ENCODE measurements around the gene CA5A. TPM values are rescaled to one million over a fixed set of nuclear protein-coding genes. Genes with fewer than 3 reads are reported as not detected.
A peak's percentile ranks its signal among the peaks of the same experiment; 100 is the strongest.
"Not testable (repeated sequence)": the region's sequence is repeated elsewhere in the genome, so short reads cannot be mapped to it uniquely, and the experiment has no call there.

CA5A gene
- total and polyA plus RNA-seq, 9 donors = 0.02 to 0.05 TPM; not detected in 7

DNA sequence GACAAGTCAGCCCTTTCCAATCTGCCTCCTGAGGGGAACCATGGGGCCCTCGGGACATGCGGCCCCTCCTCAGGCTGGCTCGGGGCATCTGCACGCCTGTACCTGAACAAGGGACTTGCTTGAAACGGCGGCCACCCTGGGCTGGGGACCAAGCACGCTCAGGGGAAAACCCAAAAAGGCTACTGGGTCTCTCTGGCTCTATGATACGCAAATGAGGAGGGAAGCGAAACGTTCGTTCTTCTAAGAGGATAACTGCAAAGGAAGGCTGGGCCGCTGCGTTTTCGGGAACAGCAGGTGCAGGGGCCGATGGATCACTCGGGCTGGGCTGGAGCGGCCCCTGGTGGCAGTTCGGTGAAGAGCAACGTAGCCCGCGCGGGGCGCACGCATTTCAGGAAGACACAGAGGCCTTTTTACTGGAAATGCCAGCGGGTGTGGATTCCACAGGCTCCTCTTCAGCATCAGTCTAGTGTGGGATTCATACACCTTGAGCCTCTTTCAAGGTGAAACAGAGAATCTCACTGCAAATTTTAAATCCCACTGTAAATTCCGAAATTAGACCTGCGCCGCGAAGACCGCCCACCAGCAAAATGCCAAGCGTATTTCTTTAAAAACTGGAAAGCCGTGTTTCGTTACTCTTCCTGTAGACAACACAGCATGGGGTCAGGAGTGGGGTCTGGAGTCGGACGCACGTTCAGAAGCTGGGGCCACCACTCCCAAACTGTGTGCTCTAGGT lies 27.0 kb downstream of the CA5A start:
- H3K27me3 ChIP-seq; H3K9me3 ChIP-seq; H3K4me3 ChIP-seq; H3K4me1 ChIP-seq (ENCODE audit: insufficient read depth); H3K27ac ChIP-seq; H3K36me3 ChIP-seq: not testable (repeated sequence)
- TF ChIP-seq, protein P1, sequence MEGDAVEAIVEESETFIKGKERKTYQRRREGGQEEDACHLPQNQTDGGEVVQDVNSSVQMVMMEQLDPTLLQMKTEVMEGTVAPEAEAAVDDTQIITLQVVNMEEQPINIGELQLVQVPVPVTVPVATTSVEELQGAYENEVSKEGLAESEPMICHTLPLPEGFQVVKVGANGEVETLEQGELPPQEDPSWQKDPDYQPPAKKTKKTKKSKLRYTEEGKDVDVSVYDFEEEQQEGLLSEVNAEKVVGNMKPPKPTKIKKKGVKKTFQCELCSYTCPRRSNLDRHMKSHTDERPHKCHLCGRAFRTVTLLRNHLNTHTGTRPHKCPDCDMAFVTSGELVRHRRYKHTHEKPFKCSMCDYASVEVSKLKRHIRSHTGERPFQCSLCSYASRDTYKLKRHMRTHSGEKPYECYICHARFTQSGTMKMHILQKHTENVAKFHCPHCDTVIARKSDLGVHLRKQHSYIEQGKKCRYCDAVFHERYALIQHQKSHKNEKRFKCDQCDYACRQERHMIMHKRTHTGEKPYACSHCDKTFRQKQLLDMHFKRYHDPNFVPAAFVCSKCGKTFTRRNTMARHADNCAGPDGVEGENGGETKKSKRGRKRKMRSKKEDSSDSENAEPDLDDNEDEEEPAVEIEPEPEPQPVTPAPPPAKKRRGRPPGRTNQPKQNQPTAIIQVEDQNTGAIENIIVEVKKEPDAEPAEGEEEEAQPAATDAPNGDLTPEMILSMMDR (IDR thresholded peaks at IDR 0.05) = peak; percentile 64 to 77 (median 66)
- intact Hi-C loops (cut with DNase I) = loop anchor here in 1 of 4 donors (5.0 kb wide), 1 partner anchor 57 kb away; no protein-coding TSS in a partner anchor
- 26 to 31% (median 30%) methylated on average over 35 to 36 of the region's 36 CpGs for WGBS, 3 donors
- peak; percentile 57 to 84 (median 71) for DNase-seq

DNA sequence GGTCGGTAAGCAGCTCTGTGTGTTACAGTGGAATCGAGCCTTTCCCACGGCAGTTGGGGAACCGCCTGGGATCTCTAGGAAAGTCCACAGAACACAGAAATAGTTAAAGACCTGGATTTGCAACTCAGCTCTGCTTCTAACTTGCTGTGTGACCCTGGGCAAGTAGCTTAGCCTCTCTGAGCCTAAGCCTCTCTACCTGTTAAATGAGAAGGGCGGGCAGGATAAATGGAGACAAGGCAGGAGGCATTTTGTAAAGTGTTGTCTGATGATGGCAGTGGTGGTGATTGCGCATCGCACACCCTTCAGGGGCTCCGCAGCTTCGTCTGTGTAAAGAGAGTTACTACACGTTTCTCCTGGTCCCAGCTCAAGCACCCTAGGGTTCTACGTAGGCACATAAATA lies 28.2 kb downstream of the CA5A start:
- not testable (repeated sequence) for H3K4me3 ChIP-seq; H3K4me1 ChIP-seq (ENCODE audit: insufficient read depth); H3K27ac ChIP-seq; H3K27me3 ChIP-seq; DNase-seq; H3K36me3 ChIP-seq; H3K9me3 ChIP-seq
- 85 to 88% (median 88%) methylated on average over 11 of the region's 11 CpGs for WGBS, 3 donors
- intact Hi-C loops (cut with DNase I) = loop anchor here in 1 of 4 donors (5.0 kb wide), 1 partner anchor 56 kb away; no protein-coding TSS in a partner anchor

DNA sequence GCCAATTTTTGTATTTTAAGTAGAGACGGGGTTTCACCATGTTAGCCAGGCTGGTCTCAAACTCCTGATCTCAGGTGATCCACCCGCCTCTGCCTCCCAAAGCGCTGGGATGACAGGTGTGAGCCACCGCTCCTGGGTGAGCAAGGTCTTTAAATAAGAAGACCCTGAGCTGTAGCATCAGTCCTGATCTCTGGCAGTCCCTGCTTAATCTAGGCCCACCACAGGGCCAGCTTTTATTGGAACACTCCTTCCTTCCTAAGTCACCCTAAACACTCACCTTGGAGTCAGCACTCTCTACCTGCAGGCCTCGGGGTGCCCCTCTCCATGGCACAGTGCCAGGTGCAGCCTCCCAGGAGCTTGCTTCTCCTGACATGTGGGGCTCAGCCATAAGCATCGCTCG lies 30.8 kb downstream of the CA5A start:
- intact Hi-C loops (cut with DNase I) = loop anchor here in 1 of 4 donors (5.0 kb wide), 1 partner anchor 53 kb away; no protein-coding TSS in a partner anchor
- WGBS, 3 donors = 88 to 93% (median 90%) methylated on average over 7 of the region's 7 CpGs
- H3K27me3 ChIP-seq; H3K36me3 ChIP-seq; H3K27ac ChIP-seq; H3K9me3 ChIP-seq; H3K4me1 ChIP-seq (ENCODE audit: insufficient read depth); H3K4me3 ChIP-seq; DNase-seq: not testable (repeated sequence)

DNA sequence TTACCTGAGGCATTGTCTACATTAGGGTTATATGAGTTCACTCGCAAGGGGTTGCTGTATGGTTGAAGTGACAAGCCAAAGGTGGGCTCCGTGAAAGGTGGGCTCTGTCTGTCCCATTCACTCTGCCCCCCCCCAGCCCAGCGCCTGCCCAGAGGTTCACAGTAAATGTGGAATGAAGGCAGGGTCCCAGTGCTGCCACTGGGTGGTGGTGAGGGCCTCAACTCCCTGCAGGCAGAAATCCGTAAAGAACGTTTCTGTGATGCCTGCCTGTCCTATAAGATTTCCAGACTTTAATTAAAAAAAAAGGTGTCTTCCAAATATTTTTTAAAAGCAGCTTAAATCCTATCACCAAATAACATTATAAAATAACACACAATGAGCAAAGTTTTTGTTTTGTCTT lies 31.4 kb downstream of the CA5A start:
- not testable (repeated sequence) for H3K4me3 ChIP-seq; DNase-seq; H3K4me1 ChIP-seq (ENCODE audit: insufficient read depth); H3K27me3 ChIP-seq; H3K27ac ChIP-seq; H3K36me3 ChIP-seq; H3K9me3 ChIP-seq
- intact Hi-C loops (cut with DNase I) = loop anchor here in 1 of 4 donors (5.0 kb wide), 2 partner anchors 53 to 1577 kb away; no protein-coding TSS in a partner anchor
- WGBS, 3 donors = 78 to 80% (median 79%) methylated on average over 5 of the region's 5 CpGs

DNA sequence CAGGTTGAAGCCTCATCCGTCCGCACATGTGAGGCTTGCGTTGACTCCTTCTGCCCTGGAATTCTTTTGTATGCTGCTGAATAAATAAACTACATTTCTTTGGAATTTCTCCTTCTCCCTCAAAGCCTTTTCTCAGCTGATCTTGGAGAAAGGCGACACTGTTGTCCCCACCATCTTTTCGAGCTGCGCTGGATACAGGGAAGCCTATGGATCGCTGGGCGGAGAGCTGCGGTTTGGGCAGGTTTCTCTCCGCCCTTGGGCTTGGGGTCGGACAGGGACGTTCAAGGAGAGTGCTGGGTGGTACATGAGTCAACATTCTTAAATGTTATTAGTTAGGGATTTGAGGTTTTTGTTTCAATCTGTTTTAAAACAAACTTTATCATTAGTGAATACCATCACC lies 35.8 kb downstream of the CA5A start:
- 62 to 67% (median 62%) methylated on average over 12 of the region's 12 CpGs for WGBS, 3 donors
- not testable (repeated sequence) for DNase-seq, H3K9me3 ChIP-seq

DNA sequence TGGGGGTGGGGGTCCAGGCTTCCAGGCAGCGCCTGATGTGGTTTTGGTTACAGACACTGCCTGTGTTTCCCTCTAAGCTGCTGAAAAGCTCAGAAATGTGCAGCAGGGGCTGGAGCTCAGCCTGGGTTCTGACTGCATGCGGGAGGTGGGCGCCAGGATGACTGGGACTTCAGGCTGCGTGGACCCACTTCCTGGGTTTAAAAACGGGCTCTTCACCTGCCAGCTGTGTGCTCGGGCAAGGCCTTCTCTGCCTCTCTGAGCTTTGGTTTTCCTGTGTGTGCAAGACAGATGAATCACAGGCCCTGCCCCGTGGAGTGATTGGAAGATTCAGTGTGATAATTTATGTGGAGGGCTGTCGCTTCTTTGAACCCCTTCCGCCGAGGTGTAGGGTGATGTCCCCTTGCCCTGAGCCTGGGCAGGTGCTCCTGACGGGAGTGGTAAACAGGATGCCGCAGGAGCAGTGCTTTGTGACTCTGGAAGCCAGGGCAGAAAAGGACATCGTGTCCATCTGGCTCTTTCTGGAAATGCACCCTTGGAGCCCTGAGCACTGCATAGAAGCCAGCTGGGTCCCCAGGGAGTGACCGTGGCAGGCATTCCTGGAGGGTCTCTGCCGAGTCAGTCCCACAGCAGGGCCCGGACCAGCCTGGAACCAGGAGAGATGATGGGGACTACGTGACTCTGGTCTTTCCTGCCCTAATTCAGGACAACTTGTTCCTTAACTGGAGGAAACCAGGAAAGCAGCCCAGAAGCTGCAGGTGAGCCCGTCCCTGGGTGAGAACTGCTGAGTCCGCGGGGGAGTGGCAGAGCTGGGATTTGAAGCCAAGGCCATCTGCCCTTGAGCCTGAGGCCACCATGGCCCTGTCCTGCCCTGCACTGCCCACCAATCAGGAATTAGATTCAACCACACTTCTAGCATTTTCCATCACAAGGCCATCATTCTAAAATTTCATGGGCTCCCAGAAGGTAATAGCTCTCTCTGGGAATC lies 38.5 kb downstream of the CA5A start:
- H3K27me3 ChIP-seq = no peaks in the 10 kb centered on the region
- intact Hi-C loops (cut with DNase I) = no loop called here
- no peaks in the 10 kb centered on the region for H3K36me3 ChIP-seq
- no peaks in the 10 kb centered on the region for H3K9me3 ChIP-seq
- H3K27ac ChIP-seq = no peak overlapping the region
- H3K4me1 ChIP-seq (ENCODE audit: insufficient read depth) = peaks cover 2% of the 10 kb centered on the region
- no peak overlapping the region for H3K4me3 ChIP-seq
- no peak for DNase-seq
- TF ChIP-seq, protein P1 (IDR thresholded peaks at IDR 0.05) = no peak
- TF ChIP-seq POLR2A (IDR thresholded peaks at IDR 0.05) = no peak
- 67 to 78% (median 71%) methylated on average over 16 to 20 of the region's 20 CpGs for WGBS, 3 donors

More for the DNA sequence above, 35.8 kb downstream of the CA5A start:
- intact Hi-C loops (cut with DNase I) = loop anchor here in 1 of 4 donors (5.0 kb wide), 1 partner anchor 1582 kb away; no protein-coding TSS in a partner anchor
- not testable (repeated sequence) for H3K27me3 ChIP-seq; H3K4me1 ChIP-seq (ENCODE audit: insufficient read depth); H3K4me3 ChIP-seq; H3K36me3 ChIP-seq; H3K27ac ChIP-seq

DNA sequence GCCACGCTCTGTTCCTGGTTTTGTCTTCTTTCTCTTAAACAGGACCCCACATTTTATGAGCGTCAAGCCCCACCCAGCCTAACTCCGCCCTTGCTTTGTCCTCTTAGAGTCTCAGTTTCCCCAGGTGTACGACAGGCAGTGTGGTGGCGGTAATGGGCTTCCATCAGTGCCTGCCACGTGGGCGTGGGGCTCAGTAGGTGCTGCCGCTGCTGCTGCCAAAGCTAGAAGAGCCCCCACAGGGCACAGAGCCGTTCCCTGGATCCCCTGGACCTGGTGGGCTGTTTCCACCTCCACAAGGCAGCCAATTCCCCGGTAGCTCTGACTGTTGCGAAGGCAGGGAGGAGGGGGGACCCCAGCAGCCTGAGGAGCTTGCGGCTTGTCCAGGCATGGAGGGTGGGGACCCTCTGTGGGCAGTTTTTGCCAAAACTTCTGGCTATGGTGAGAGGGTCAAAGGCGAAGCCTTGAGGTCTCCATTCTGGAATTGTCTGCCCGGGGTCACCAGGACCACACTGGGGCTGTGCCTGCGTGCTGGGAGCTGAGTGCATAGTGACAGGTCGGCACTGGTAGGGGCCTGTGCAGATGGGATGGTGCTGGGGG lies 39.3 kb downstream of the CA5A start:
- H3K36me3 ChIP-seq; H3K27ac ChIP-seq; H3K9me3 ChIP-seq; H3K27me3 ChIP-seq; H3K4me3 ChIP-seq; H3K4me1 ChIP-seq (ENCODE audit: insufficient read depth); intact Hi-C loops (cut with DNase I); DNase-seq: not testable (repeated sequence)
- 79 to 85% (median 84%) methylated on average over 16 of the region's 16 CpGs for WGBS, 3 donors

DNA sequence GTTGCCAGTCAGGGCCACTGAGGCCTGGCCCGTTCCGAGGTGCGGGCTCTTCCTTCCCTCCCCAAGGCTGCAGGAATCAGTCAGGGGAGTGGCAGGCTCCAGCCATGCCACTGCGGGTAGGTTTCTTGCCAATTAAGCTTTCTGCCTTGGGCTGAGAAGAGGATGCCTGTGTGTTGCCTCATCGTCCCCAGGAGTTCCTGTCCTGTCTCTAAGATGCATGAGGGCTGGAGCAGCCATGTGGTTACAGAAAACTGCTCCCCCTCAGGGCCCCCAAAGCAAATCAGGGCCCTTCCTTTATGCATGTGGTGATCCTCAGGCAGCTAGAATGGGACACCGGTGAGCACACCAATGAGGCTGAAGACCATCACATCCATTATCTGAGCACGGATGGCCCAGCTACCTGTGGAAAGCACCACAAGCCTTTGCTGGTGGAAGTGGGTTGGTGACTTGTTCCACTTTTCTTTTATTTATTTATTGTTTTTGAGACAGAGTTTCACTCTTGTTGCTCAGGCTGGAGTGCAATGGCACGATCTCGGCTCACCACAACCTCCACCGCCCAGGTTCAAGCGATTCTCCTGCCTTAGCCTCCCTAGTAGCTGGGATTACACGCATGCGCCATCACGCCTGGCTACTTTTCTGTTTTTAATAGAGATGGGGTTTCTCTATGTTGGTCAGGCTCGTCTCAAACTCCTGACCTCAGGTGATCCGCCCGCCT lies 40.0 kb downstream of the CA5A start:
- H3K9me3 ChIP-seq; H3K27ac ChIP-seq; intact Hi-C loops (cut with DNase I); H3K27me3 ChIP-seq; H3K4me1 ChIP-seq (ENCODE audit: insufficient read depth); DNase-seq; H3K36me3 ChIP-seq; H3K4me3 ChIP-seq: not testable (repeated sequence)
- WGBS, 3 donors = 87 to 89% (median 88%) methylated on average over 16 to 17 of the region's 17 CpGs
